Ectodermal cell (in vitro differentiated cells): Measurements from ENCODE around the gene ERLEC1.
"Not testable (repeated sequence)": the region's sequence is repeated elsewhere in the genome, so short reads cannot be mapped to it uniquely, and the experiment has no call there.

Experiments used
- H3K27ac ChIP-seq: 2 replicates; pipeline ENCODE4 v1.7.0; 2013; ENCODE audit warnings: mild to moderate bottlenecking, low read depth, low read length; ENCODE audit not compliant: insufficient read depth, poor library complexity, severe bottlenecking
- H3K27me3 ChIP-seq: 2 replicates; pipeline ENCODE4 v1.7.0; 2013; ENCODE audit warnings: mild to moderate bottlenecking, low read length; ENCODE audit not compliant: insufficient read depth, control insufficient read depth, poor library complexity, severe bottlenecking
- H3K36me3 ChIP-seq: one replicate; pipeline ENCODE4 v1.7.0; 2013; ENCODE audit warnings: low read length; ENCODE audit not compliant: control insufficient read depth, insufficient read depth
- H3K4me1 ChIP-seq: one replicate; pipeline ENCODE4 v1.7.0; 2013; ENCODE audit warnings: low read length; ENCODE audit not compliant: control insufficient read depth, insufficient read depth
- H3K4me3 ChIP-seq: 2 replicates; pipeline ENCODE4 v1.7.0; 2013; ENCODE audit warnings: low read depth, low read length, control low read depth; ENCODE audit not compliant: insufficient read depth
- H3K9me3 ChIP-seq: 2 replicates; pipeline ENCODE4 v1.7.0; 2013; ENCODE audit warnings: mild to moderate bottlenecking, low read length, moderate library complexity; ENCODE audit not compliant: control insufficient read depth
- WGBS, 2 experiments: methylation state at CpG; one replicate each; pipeline ENCODE4 v1.1.7; 2013; ENCODE audit warnings: missing lambda C conversion rate in 2 of 2; 5-methylcytosine and 5-hydroxymethylcytosine counted together

Gene ERLEC1

GRCh38 chr2:53755121-53755520 is 31.7 kb upstream of the ERLEC1 start:
- H3K27me3 ChIP-seq = no peaks in the 10 kb centered on the region
- H3K4me1 ChIP-seq = no peaks in the 10 kb centered on the region
- no peak overlapping the region for H3K27ac ChIP-seq
- peaks cover 6% of the 10 kb centered on the region for H3K36me3 ChIP-seq
- WGBS, 2 experiments = 100% methylated on average over 2 of the region's 2 CpGs
- H3K9me3 ChIP-seq = no peaks in the 10 kb centered on the region
- no peak overlapping the region for H3K4me3 ChIP-seq

DNA sequence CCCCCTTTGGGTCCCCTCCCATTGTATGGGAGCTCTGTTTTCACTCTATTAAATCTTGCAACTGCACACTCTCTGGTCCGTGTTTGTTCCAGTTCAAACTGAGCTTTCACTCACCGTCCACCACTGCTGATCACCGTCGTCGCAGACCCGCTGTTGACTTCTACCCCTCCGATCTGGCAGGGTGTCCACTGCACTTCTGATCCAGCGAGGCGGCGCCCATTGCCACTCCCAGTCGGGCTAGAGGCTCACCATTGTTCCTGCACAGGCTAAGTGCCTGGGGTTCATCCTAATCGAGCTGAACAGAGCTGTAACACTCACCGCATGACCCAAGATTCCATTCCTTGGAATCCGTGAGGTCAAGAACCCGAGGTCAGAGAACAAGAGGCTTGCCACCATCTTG is 30.2 kb upstream of the ERLEC1 start:
- no peak overlapping the region for H3K27ac ChIP-seq
- H3K27me3 ChIP-seq = no peaks in the 10 kb centered on the region
- no peaks in the 10 kb centered on the region for H3K4me1 ChIP-seq
- peaks cover 6% of the 10 kb centered on the region for H3K36me3 ChIP-seq
- no peak overlapping the region for H3K4me3 ChIP-seq
- no peaks in the 10 kb centered on the region for H3K9me3 ChIP-seq
- WGBS, 2 experiments = 96 to 97% methylated on average over 15 of the region's 15 CpGs

GRCh38 chr2:53757206-53757605 is 29.6 kb upstream of the ERLEC1 start:
- H3K4me3 ChIP-seq = not testable (repeated sequence)

DNA sequence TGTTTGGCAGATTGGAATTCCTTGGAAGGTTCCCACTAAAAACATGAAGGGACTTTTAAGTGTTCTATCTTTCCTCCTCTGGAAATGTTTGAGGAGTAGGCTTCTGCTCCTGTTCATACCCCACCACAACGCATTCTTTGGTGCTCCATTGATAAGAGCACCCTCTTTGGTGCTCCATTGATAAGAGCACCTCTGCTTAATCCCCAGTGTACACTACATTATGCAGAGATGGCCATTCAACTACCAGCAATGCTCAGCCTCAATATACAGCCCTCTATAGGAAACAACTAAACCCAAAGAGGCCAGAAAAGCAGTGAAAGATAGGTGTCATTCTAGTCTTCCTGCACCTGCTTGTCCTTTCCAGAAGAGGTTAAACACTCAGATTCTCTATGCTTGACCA is 21.1 kb upstream of the ERLEC1 start:
- Histone ChIP-seq H3K27ac (no peak overlapping the region), H3K4me3 (no peak overlapping the region), H3K27me3 (no peaks in the 10 kb centered on the region), H3K36me3 (peaks cover 15% of the 10 kb centered on the region), H3K4me1 (no peaks in the 10 kb centered on the region), H3K9me3 (no peaks in the 10 kb centered on the region)
- WGBS, 2 experiments = 92 to 100% methylated on average over 1 of the region's 1 CpG

More at GRCh38 chr2:53757206-53757605, 29.6 kb upstream of the ERLEC1 start:
- not testable (repeated sequence) for H3K9me3 ChIP-seq, H3K27me3 ChIP-seq, H3K27ac ChIP-seq, H3K36me3 ChIP-seq, H3K4me1 ChIP-seq
- WGBS, 2 experiments = 95% methylated on average over 14 of the region's 14 CpGs

- Histone ChIP-seq H3K4me1 (no peaks in the 10 kb centered on the region), H3K27me3 (no peaks in the 10 kb centered on the region), H3K36me3 (peaks cover 9% of the 10 kb centered on the region), H3K9me3 (no peaks in the 10 kb centered on the region), H3K27ac (no peak within 1 kb of the TSS), H3K4me3 (peak within 1 kb of the TSS; percentile 62)
- WGBS, 2 experiments = 0% methylated on average over 45 to 46 of the region's 46 CpGs
These were observed 19.2 kb upstream of the ERLEC1 start, which contains the start of gene CHAC2 for GRCh38 chr2:53767405-53768241. Gene CHAC2 (plus strand): TSS chr2:53767804. CDS start chr2:53767887, 83 bp downstream.

DNA sequence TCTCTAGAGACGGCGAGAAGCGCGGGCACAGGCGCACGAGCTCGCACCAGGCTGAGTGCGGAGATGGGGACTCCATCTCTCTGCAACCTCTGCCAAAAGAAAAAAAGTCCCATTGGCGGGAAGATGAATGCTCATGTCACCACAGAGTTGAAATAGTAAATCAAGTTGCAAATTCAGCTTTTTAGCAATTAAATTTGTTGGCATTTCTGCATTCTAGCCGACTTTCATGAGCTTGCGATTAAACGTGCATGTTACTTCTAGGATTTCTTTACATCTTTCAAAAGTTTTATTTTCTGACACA is 18.7 kb upstream of the ERLEC1 start:
- Histone ChIP-seq H3K36me3 (peaks cover 4% of the 10 kb centered on the region), H3K27me3 (no peaks in the 10 kb centered on the region), H3K4me3 (peak overlapping the region; percentile 62), H3K27ac (no peak overlapping the region), H3K4me1 (no peaks in the 10 kb centered on the region), H3K9me3 (no peaks in the 10 kb centered on the region)
- 1 to 2% methylated on average over 12 of the region's 12 CpGs for WGBS, 2 experiments

DNA sequence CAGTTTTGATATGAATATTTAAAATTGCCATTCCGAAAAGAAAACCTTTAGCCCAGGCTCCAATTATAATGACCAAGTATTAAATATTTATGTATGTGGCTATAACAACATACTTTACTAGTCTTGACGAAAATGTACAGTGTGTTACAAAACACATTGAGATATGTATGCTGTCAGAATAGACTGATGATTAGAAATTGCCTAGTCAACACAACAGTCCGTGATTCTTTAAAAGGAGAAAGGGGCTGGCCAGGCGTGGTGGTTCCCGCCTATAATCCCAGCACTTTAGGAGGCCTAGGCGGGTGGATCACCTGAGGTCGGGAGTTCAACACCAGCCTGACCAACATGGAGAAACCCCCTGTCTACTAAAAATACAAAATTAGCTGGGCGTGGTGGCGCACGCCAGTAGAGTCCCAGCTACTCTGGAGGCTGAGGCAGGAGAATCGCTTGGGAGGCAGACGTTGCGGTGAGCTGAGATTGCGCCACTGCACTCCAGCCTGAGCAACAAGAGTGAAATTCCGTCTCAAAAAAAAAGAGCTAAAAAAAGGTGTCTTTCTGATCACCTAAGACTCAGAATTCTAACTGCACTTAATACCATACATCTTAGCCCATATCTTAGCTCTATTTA is 17.4 kb upstream of the ERLEC1 start:
- Histone ChIP-seq H3K36me3 (no peaks in the 10 kb centered on the region), H3K27me3 (no peaks in the 10 kb centered on the region), H3K4me1 (no peaks in the 10 kb centered on the region), H3K9me3 (no peaks in the 10 kb centered on the region), H3K27ac (no peak overlapping the region), H3K4me3 (no peak overlapping the region)
- 89% methylated on average over 14 of the region's 15 CpGs for WGBS, 2 experiments

DNA sequence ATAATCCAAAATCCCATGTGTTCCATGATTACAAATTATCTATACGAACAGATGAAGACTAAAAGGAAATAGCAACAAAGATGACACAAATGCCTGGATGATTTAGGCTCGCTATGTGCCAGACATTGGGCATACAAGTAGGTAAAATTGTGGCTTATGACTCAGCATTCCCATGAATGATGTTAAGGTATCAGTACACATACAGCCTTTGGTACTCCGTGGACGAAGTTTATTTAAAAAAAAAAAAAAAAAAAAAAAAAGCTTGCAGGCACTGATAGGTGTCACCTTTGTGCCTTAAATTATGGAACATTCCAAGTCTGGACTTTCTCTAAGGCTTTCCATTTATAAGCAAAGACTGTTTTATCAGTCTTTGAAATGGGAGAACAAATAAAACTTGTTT is 16.6 kb upstream of the ERLEC1 start:
- Histone ChIP-seq H3K27ac (no peak overlapping the region), H3K4me3 (no peak overlapping the region), H3K9me3 (no peaks in the 10 kb centered on the region), H3K36me3 (no peaks in the 10 kb centered on the region), H3K4me1 (no peaks in the 10 kb centered on the region), H3K27me3 (no peaks in the 10 kb centered on the region)
- WGBS, 2 experiments = 99 to 100% methylated on average over 2 to 4 of the region's 4 CpGs

GRCh38 chr2:53777134-53777533 is 9.7 kb upstream of the ERLEC1 start:
- no peak overlapping the region for H3K4me3 ChIP-seq

GRCh38 chr2:53778536-53779162 is 8.2 kb upstream of the ERLEC1 start:
- H3K4me1 ChIP-seq = no peaks in the 10 kb centered on the region
- no peaks in the 10 kb centered on the region for H3K27me3 ChIP-seq
- no peaks in the 10 kb centered on the region for H3K9me3 ChIP-seq
- WGBS, 2 experiments = 94 to 100% methylated on average over 3 to 5 of the region's 5 CpGs
- H3K36me3 ChIP-seq = no peaks in the 10 kb centered on the region
- no peak overlapping the region for H3K27ac ChIP-seq
- H3K4me3 ChIP-seq = no peak overlapping the region

More at GRCh38 chr2:53777134-53777533, 9.7 kb upstream of the ERLEC1 start:
- Histone ChIP-seq H3K9me3 (no peaks in the 10 kb centered on the region), H3K27ac (no peak overlapping the region), H3K36me3 (no peaks in the 10 kb centered on the region), H3K4me1 (no peaks in the 10 kb centered on the region), H3K27me3 (no peaks in the 10 kb centered on the region)
- whole genome bisulfite sequencing, 2 experiments = 89 to 98% methylated on average over 1 of the region's 1 CpG
